GM19324 (cell line): ENCODE results near the gene SNRPD3.

Source experiments
- ATAC-seq: cut with Tn5 transposase; IDR thresholded peaks from one replicate; pipeline ENCODE4 v1.9.1; 2021; ENCODE audit warnings: mild to moderate bottlenecking, moderate library complexity; ENCODE audit not compliant: unreplicated experiment, low FRiP score

The SNRPD3 gene

GRCh38 chr22:24555165-24556039 lies at the start of gene SNRPD3:
Gene SNRPD3, plus strand, starts transcription at chr22:24555999. Its CDS starts 1,676 bp downstream, at chr22:24557675.
- peak; percentile 78 for ATAC-seq

GRCh38 chr22:24506802-24507438 lies 48.9 kb upstream of the SNRPD3 start:
- ATAC-seq, result no peak

- ATAC-seq, result no peak
Observed at GRCh38 chr22:24507716-24508115, 48.1 kb upstream of the SNRPD3 start.

- ATAC-seq, result no peak
Observed at GRCh38 chr22:24510637-24511625, 44.9 kb upstream of the SNRPD3 start.

- no peak for ATAC-seq
Observed at GRCh38 chr22:24512043-24512442, 43.8 kb upstream of the SNRPD3 start.

- ATAC-seq, result no peak
Observed at GRCh38 chr22:24513378-24514240, 42.2 kb upstream of the SNRPD3 start.

- no peak for ATAC-seq
Observed at GRCh38 chr22:24514241-24515026, 41.4 kb upstream of the SNRPD3 start.

GRCh38 chr22:24515027-24515338 lies 40.8 kb upstream of the SNRPD3 start:
- no peak for ATAC-seq

GRCh38 chr22:24516301-24516737 lies 39.5 kb upstream of the SNRPD3 start:
- ATAC-seq, result no peak

GRCh38 chr22:24517446-24517845 lies 38.4 kb upstream of the SNRPD3 start:
- ATAC-seq, result no peak

- no peak for ATAC-seq
Observed at GRCh38 chr22:24518228-24518627, 37.6 kb upstream of the SNRPD3 start.

- no peak for ATAC-seq
Observed at GRCh38 chr22:24518771-24519485, 36.9 kb upstream of the SNRPD3 start.

GRCh38 chr22:24519496-24519895 lies 36.3 kb upstream of the SNRPD3 start:
- ATAC-seq, result no peak

GRCh38 chr22:24521791-24522245 lies 34.0 kb upstream of the SNRPD3 start:
- no peak for ATAC-seq

- no peak for ATAC-seq
Observed at GRCh38 chr22:24523873-24524272, 31.9 kb upstream of the SNRPD3 start.

- ATAC-seq, result peak; percentile 77
Observed at GRCh38 chr22:24525416-24526037, 30.3 kb upstream of the SNRPD3 start.

- ATAC-seq, result no peak
Observed at GRCh38 chr22:24526191-24526590, 29.6 kb upstream of the SNRPD3 start.

- ATAC-seq, result no peak
Observed at GRCh38 chr22:24529898-24530297, 25.9 kb upstream of the SNRPD3 start.
